Inflammatory macrophage treated with lipopolysaccharide for 4 hours (primary cell): ENCODE measurements around the gene TBC1D30.

Experiments used
- DNase-seq: peaks from one replicate; pipeline ENCODE4 v3.0.0-alpha.2; 2020

The TBC1D30 gene

GRCh38 chr12:64915242-64915641, 90.8 kb downstream of the TBC1D30 start:
- DNase-seq: no peak

GRCh38 chr12:64916411-64917261, 92.2 kb downstream of the TBC1D30 start:
- no peak for DNase-seq

GRCh38 chr12:64918344-64918743, 93.9 kb downstream of the TBC1D30 start:
- no peak for DNase-seq

- DNase-seq: no peak
Observed at GRCh38 chr12:64918801-64919200, 94.4 kb downstream of the TBC1D30 start.

- DNase-seq: no peak
Observed at GRCh38 chr12:64922853-64923252, 98.4 kb downstream of the TBC1D30 start.

GRCh38 chr12:64923536-64923935, 99.1 kb downstream of the TBC1D30 start:
- no peak for DNase-seq
